ENCODE measurements around the gene MYH6. TPM values are rescaled to one million over a fixed set of nuclear protein-coding genes. Genes with fewer than 3 reads are reported as not detected.

MYH6 gene
- total and polyA plus RNA-seq, 2 of the 13 experiments (the other 11 are each of a cell fraction or from before 2014, with no cell fraction given), result 0.01 TPM; not detected in 1

DNA sequence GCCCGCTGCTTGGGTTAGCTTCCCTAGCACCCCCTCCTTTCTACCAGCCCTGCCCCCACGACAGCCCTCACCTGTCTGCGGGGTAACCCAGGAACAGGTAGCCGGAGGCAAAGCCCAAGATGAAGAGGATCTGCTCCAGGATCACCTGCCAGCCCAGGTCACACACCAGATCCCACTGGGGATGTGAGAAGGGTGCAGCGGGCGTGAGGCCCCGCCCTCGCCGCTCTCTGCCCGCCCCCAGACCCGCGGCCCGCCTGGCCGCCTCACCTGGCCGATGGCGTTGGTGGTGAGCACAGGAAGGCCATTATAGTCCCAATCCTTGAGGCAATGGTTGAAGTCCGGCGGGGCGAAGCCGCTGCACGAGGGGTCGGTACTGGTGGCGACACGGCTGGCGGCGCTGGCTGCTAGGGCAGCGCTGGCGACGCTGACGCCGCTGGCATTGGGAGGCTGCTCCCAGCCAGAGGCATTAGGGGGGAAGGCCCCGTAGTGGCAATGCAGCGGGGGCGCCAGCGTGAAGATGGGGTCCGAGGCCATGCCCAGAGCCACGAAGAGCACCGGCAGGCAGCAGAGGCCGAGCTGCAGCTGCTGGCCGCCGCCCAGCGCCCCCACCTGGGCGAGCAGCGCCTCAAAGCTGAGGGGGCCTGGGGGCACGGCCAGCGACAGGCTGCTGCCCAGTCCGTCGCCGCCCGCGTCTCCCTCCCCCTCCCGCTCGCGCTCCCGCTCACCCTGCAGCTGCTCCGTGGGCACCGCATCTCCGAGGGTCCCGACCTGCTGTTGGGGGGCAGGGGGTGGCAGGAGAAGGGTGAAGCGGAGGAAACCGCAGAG, 56.2 kb downstream of the MYH6 start (continued):
- TF ChIP-seq, protein P1, sequence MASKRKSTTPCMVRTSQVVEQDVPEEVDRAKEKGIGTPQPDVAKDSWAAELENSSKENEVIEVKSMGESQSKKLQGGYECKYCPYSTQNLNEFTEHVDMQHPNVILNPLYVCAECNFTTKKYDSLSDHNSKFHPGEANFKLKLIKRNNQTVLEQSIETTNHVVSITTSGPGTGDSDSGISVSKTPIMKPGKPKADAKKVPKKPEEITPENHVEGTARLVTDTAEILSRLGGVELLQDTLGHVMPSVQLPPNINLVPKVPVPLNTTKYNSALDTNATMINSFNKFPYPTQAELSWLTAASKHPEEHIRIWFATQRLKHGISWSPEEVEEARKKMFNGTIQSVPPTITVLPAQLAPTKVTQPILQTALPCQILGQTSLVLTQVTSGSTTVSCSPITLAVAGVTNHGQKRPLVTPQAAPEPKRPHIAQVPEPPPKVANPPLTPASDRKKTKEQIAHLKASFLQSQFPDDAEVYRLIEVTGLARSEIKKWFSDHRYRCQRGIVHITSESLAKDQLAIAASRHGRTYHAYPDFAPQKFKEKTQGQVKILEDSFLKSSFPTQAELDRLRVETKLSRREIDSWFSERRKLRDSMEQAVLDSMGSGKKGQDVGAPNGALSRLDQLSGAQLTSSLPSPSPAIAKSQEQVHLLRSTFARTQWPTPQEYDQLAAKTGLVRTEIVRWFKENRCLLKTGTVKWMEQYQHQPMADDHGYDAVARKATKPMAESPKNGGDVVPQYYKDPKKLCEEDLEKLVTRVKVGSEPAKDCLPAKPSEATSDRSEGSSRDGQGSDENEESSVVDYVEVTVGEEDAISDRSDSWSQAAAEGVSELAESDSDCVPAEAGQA (IDR thresholded peaks at IDR 0.05; ENCODE audit: low read depth), result no peak
- TF ChIP-seq, protein P1 (CRISPR knock-in tag; IDR thresholded peaks at IDR 0.05; ENCODE audit: borderline replicate concordance), result no peak
- TF ChIP-seq RFXANK (CRISPR knock-in tag; IDR thresholded peaks at IDR 0.05) (no peak), ZNF720 (CRISPR knock-in tag; IDR thresholded peaks at IDR 0.05) (no peak), GLI4 (CRISPR knock-in tag; IDR thresholded peaks at IDR 0.05; ENCODE audit: borderline replicate concordance) (no peak), KLF13 (CRISPR knock-in tag; IDR thresholded peaks at IDR 0.05) (no peak), RAD51 (IDR thresholded peaks at IDR 0.05; ENCODE audit: borderline replicate concordance) (no peak), HOXA7 (CRISPR knock-in tag; IDR thresholded peaks at IDR 0.05) (no peak), GATAD1 (CRISPR knock-in tag; IDR thresholded peaks at IDR 0.05) (no peak), ZNF207 (IDR thresholded peaks at IDR 0.05; ENCODE audit: borderline replicate concordance) (no peak), ARNT2 (CRISPR knock-in tag; IDR thresholded peaks at IDR 0.05; ENCODE audit: low read depth) (no peak), ZNF792 (CRISPR knock-in tag; IDR thresholded peaks at IDR 0.05) (no peak), ARID2 (CRISPR knock-in tag; IDR thresholded peaks at IDR 0.05; ENCODE audit: borderline replicate concordance) (no peak), NCOR1 (IDR thresholded peaks at IDR 0.05; ENCODE audit: borderline replicate concordance, low read length) (no peak), SNAI1 (CRISPR knock-in tag; IDR thresholded peaks at IDR 0.05; ENCODE audit: borderline replicate concordance) (no peak)
- TF ChIP-seq, protein P2, sequence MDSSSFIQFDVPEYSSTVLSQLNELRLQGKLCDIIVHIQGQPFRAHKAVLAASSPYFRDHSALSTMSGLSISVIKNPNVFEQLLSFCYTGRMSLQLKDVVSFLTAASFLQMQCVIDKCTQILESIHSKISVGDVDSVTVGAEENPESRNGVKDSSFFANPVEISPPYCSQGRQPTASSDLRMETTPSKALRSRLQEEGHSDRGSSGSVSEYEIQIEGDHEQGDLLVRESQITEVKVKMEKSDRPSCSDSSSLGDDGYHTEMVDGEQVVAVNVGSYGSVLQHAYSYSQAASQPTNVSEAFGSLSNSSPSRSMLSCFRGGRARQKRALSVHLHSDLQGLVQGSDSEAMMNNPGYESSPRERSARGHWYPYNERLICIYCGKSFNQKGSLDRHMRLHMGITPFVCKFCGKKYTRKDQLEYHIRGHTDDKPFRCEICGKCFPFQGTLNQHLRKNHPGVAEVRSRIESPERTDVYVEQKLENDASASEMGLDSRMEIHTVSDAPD (CRISPR knock-in tag; IDR thresholded peaks at IDR 0.05), result no peak
- TF ChIP-seq, protein P3, sequence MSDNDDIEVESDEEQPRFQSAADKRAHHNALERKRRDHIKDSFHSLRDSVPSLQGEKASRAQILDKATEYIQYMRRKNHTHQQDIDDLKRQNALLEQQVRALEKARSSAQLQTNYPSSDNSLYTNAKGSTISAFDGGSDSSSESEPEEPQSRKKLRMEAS (IDR thresholded peaks at IDR 0.05), result no peak
- TF ChIP-seq, protein P4, sequence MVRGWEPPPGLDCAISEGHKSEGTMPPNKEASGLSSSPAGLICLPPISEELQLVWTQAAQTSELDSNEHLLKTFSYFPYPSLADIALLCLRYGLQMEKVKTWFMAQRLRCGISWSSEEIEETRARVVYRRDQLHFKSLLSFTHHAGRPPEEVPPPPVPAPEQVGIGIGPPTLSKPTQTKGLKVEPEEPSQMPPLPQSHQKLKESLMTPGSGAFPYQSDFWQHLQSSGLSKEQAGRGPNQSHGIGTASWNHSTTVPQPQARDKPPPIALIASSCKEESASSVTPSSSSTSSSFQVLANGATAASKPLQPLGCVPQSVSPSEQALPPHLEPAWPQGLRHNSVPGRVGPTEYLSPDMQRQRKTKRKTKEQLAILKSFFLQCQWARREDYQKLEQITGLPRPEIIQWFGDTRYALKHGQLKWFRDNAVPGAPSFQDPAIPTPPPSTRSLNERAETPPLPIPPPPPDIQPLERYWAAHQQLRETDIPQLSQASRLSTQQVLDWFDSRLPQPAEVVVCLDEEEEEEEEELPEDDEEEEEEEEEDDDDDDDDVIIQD (CRISPR knock-in tag; IDR thresholded peaks at IDR 0.05; ENCODE audit: low read depth), result no peak
